HCT116 (cell line): Measurements from ENCODE around the gene CRYBA4. TPM values are rescaled to one million over a fixed set of nuclear protein-coding genes. Genes with fewer than 3 reads are reported as not detected.

Experiments used
- ATAC-seq: fragments of 200-7000 bp; cut with Tn5 transposase; 2 replicates; pipeline ENCODE4 v1.9.1; 2020; ENCODE audit warnings: mild to moderate bottlenecking, moderate library complexity
- BruUV-seq: library from RNA; stranded (reverse); fragments of 400-500 nt; replicated peaks from 2 replicates; lab custom pipeline; 2021; lab: Mats Ljungman, UMichigan
- CTCF ChIA-PET: fragments of 300-600 bp; sonication (Branson Sonifier 250); formaldehyde crosslinking; loops from one replicate; lab custom pipeline; 2021; ENCODE audit warnings: antibody characterized with exemption; lab: Charles Lee
- POLR2A ChIA-PET: fragments of 300-600, 350-600 bp; sonication (Branson Sonifier 250); formaldehyde crosslinking; loops from one replicate; lab custom pipeline; 2021; ENCODE audit warnings: antibody characterized with exemption; lab: Charles Lee
- RAD21 ChIA-PET, 2 experiments: fragments of 300-600 bp; sonication (Branson Sonifier 250); formaldehyde crosslinking; loops; one replicate each; lab custom pipeline; 2023; ENCODE audit warnings: low total read pairs in 2 of 2; ENCODE audit not compliant: uncharacterized antibody in 2 of 2, unreplicated experiment in 2 of 2, low non-redundant PET in 1 of 2; lab: Charles Lee
- DNase-seq: peaks from one replicate; pipeline ENCODE4 v3.0.0-alpha.2; 2010; ENCODE audit warnings: low read depth, low spot score
- H2AFZ ChIP-seq: fragments of 200-600 bp; shearing (Covaris generic), sonication (generic); 2 replicates; pipeline ENCODE4 v1.6.1; 2017; ENCODE audit warnings: low read depth, mixed run types, mixed read lengths, antibody characterized with exemption, low read length; ENCODE audit not compliant: poor library complexity, severe bottlenecking
- H3K27ac ChIP-seq: 2 replicates; pipeline ENCODE4 v1.5.1; 2012; ENCODE audit warnings: low read depth, low read length
- H3K27me3 ChIP-seq: fragments of 200-600 bp; sonication (generic); 2 replicates; pipeline ENCODE4 v1.6.1; 2016; ENCODE audit warnings: mixed run types, low read length, mixed read lengths; ENCODE audit not compliant: insufficient read depth
- H3K36me3 ChIP-seq, 2 experiments: fragments of 200-500 bp in 1 of 2; fragments of 200-600 bp in 1 of 2; sonication (Bioruptor generic) in 1 of 2; sonication (generic) in 1 of 2; 2 replicates each; pipeline versions ENCODE4 v1.5.1 to v1.6.1; 2014 to 2016; ENCODE audit warnings: low read length in 2 of 2, inconsistent platforms in 1 of 2, mixed read lengths in 1 of 2, mixed run types in 1 of 2; ENCODE audit not compliant: insufficient read depth in 2 of 2, control insufficient read depth in 1 of 2
- H3K4me1 ChIP-seq, 2 experiments: fragments of 200-600 bp in 1 of 2; sonication (generic) in 1 of 2; 2 replicates each; pipeline versions ENCODE4 v1.5.1 to v1.6.1; 2012 to 2017; ENCODE audit warnings: low read length in 2 of 2, inconsistent platforms in 1 of 2, mild to moderate bottlenecking in 1 of 2, mixed read lengths in 1 of 2, mixed run types in 1 of 2, moderate library complexity in 1 of 2; ENCODE audit not compliant: insufficient read depth in 2 of 2, control insufficient read depth in 1 of 2
- H3K4me2 ChIP-seq: fragments of 200-600 bp; sonication (generic); 2 replicates; pipeline ENCODE4 v1.6.1; 2017; ENCODE audit warnings: mixed run types, low read length, mixed read lengths
- H3K4me3 ChIP-seq, 2 experiments: fragments of 200-600 bp in 1 of 2; sonication (generic) in 1 of 2; replicated peaks in 1 of 2; 2 replicates each; pipeline ENCODE4 v1.5.1; 2011 to 2016; ENCODE audit warnings: low read length in 2 of 2, control low read depth in 1 of 2, low read depth in 1 of 2, mild to moderate bottlenecking in 1 of 2, mixed read lengths in 1 of 2, mixed run types in 1 of 2
- H3K79me2 ChIP-seq: fragments of 200-600 bp; sonication (generic); 2 replicates; pipeline ENCODE4 v1.6.1; 2017; ENCODE audit warnings: mild to moderate bottlenecking, mixed run types, low read length, moderate library complexity, mixed read lengths; ENCODE audit not compliant: insufficient read depth
- H3K9ac ChIP-seq: fragments of 200-600 bp; sonication (generic); 2 replicates; pipeline ENCODE4 v1.6.1; 2016; ENCODE audit warnings: low read length, mixed read lengths
- H3K9me2 ChIP-seq: fragments of 200-600 bp; sonication (generic), shearing (Covaris generic); 2 replicates; pipeline ENCODE4 v1.6.1; 2017; ENCODE audit warnings: mixed run types, mild to moderate bottlenecking, moderate library complexity; ENCODE audit not compliant: insufficient read depth
- H3K9me3 ChIP-seq, 2 experiments: fragments of 200-500 bp in 1 of 2; fragments of 200-600 bp in 1 of 2; sonication (Bioruptor generic) in 1 of 2; sonication (generic) in 1 of 2; 2 replicates each; pipeline ENCODE4 v1.6.1; 2014 to 2017; ENCODE audit warnings: low read length in 2 of 2, mixed read lengths in 2 of 2, inconsistent platforms in 1 of 2, low read depth in 1 of 2, mild to moderate bottlenecking in 1 of 2, mixed run types in 1 of 2, moderate library complexity in 1 of 2; ENCODE audit not compliant: control insufficient read depth in 1 of 2, insufficient read depth in 1 of 2
- H4K20me1 ChIP-seq: fragments of 200-600 bp; sonication (generic), shearing (Covaris generic); 2 replicates; pipeline ENCODE4 v1.6.1; 2017; ENCODE audit warnings: mixed run types, mild to moderate bottlenecking, moderate library complexity; ENCODE audit not compliant: insufficient read depth
- EZH2phosphoT487 ChIP-seq: fragments of 200-600 bp; IDR thresholded peaks from 2 replicates; pipeline ENCODE4 v1.6.1; 2018; ENCODE audit warnings: antibody characterized with exemption, borderline replicate concordance
- FOSL1 ChIP-seq: IDR thresholded peaks from 2 replicates; pipeline ENCODE4 v1.6.1; 2012; ENCODE audit warnings: low read depth
- POLR2AphosphoS5 ChIP-seq: IDR thresholded peaks from 2 replicates; pipeline ENCODE4 v1.6.1; 2011; ENCODE audit warnings: mild to moderate bottlenecking, low read depth, low read length, moderate library complexity
- YY1 ChIP-seq: IDR thresholded peaks from 2 replicates; pipeline ENCODE4 v1.6.1; 2011; ENCODE audit warnings: low read length, low read depth, moderate library complexity, mild to moderate bottlenecking; ENCODE audit not compliant: insufficient replicate concordance; ENCODE audit errors: extremely low read depth
- ZFX ChIP-seq: fragments of 450-650 bp; IDR thresholded peaks from 2 replicates; pipeline ENCODE4 v1.6.1; 2017
- intact Hi-C: fragments of 100-400 bp; cut with micrococcal nuclease; formaldehyde crosslinking; loops from 2 replicates; pipeline ENCODE4 v1.10.0; 2022
- total RNA-seq: library from RNA; stranded (reverse); gene quantifications from one replicate; pipeline ENCODE4 v1.2.1, GENCODE V29; 2021; ENCODE audit not compliant: unreplicated experiment
- TF ChIP-seq, protein P1 (sequence below), 3 experiments: fragments of 200-600 bp in 1 of 3; sonication (generic) in 1 of 3; IDR thresholded peaks in 2 of 3; conservative IDR thresholded peaks in 1 of 3; 2 replicates each; pipeline ENCODE4 v1.5.1; 2012 to 2017; ENCODE audit warnings: low read depth in 2 of 3, low read length in 2 of 3, antibody characterized with exemption in 1 of 3, borderline replicate concordance in 1 of 3, control low read depth in 1 of 3, mild to moderate bottlenecking in 1 of 3, mixed read lengths in 1 of 3, mixed run types in 1 of 3, moderate library complexity in 1 of 3; ENCODE audit not compliant: insufficient read depth in 1 of 3

CRYBA4 gene
- total RNA-seq, 1 experiment from 2014 or later, result not detected

- Histone ChIP-seq H3K4me2 (no peak overlapping the region), H3K36me3 (no peaks in the 10 kb centered on the region), H3K79me2 (peaks cover 22% of the 10 kb centered on the region; the same call in 1 of the 2 replicates)
Measured at GRCh38 chr22:26587991-26588613, 33.7 kb upstream of the CRYBA4 start.

More at GRCh38 chr22:26587991-26588613, 33.7 kb upstream of the CRYBA4 start:
- no peak overlapping the region for H3K4me3 ChIP-seq
- no peak overlapping the region for H3K9ac ChIP-seq
- POLR2A ChIA-PET, result no interaction called here
- H3K9me2 ChIP-seq, result no peaks in the 10 kb centered on the region
- no peak overlapping the region for H2AFZ ChIP-seq
- ATAC-seq (no peak), DNase-seq (no peak)
- H3K4me1 ChIP-seq, result peaks cover 8 to 19% of the 10 kb centered on the region in 2 experiments; a peak in 3 of 4 replicates
- CTCF ChIA-PET, result no interaction called here
- H4K20me1 ChIP-seq, result no peaks in the 10 kb centered on the region
- RAD21 ChIA-PET, result no interaction called here
- H3K9me3 ChIP-seq, result no peaks in the 10 kb centered on the region
- intact Hi-C loops, result no loop called here
- no peak overlapping the region for H3K27ac ChIP-seq
- BruUV-seq, result TSS peak; percentile 55
- no peaks in the 10 kb centered on the region for H3K27me3 ChIP-seq
- TF ChIP-seq YY1, result no peak
- no peak for TF ChIP-seq FOSL1
- no peak for TF ChIP-seq ZFX
- no peak for TF ChIP-seq POLR2AphosphoS5
- TF ChIP-seq, protein P1, sequence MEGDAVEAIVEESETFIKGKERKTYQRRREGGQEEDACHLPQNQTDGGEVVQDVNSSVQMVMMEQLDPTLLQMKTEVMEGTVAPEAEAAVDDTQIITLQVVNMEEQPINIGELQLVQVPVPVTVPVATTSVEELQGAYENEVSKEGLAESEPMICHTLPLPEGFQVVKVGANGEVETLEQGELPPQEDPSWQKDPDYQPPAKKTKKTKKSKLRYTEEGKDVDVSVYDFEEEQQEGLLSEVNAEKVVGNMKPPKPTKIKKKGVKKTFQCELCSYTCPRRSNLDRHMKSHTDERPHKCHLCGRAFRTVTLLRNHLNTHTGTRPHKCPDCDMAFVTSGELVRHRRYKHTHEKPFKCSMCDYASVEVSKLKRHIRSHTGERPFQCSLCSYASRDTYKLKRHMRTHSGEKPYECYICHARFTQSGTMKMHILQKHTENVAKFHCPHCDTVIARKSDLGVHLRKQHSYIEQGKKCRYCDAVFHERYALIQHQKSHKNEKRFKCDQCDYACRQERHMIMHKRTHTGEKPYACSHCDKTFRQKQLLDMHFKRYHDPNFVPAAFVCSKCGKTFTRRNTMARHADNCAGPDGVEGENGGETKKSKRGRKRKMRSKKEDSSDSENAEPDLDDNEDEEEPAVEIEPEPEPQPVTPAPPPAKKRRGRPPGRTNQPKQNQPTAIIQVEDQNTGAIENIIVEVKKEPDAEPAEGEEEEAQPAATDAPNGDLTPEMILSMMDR (IDR thresholded peaks at IDR 0.05 in 2 of 3, conservative IDR thresholded peaks at IDR 0.05 in 1 of 3; ENCODE audit: borderline replicate concordance in 1 of 3, insufficient read depth in 1 of 3, low read depth in 2 of 3, low read length in 2 of 3), result no peak
- TF ChIP-seq EZH2phosphoT487, result no peak
- TF ChIP-seq, all 23 proteins: peak for 0
